ENCODE data around the gene OR5T1.

The OR5T1 gene

DNA sequence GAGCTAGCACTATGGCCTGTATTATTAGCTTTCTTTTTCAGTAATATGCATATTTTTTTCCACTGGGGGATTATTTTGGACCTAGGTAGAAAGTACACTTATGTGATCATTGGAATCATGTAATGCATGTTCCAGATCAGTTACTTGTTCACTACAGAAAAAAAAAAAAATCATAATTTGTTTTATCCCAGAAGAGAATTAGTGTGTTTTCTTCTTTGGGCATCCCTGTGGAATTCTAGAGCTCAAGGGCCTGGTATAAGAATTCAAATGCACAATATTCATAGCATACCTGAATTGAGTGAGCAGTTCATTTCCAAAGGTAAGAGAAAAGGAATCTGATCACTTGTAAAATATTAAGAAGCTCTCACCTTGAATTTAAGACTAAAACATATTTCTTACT lies at the start of gene OR5T1:
TSS of gene OR5T1 (plus strand) at position 301 of the 400 bp plus-strand sequence. CDS start 1,485 bp downstream, outside the sequence.
- no peak for DNase-seq

DNA sequence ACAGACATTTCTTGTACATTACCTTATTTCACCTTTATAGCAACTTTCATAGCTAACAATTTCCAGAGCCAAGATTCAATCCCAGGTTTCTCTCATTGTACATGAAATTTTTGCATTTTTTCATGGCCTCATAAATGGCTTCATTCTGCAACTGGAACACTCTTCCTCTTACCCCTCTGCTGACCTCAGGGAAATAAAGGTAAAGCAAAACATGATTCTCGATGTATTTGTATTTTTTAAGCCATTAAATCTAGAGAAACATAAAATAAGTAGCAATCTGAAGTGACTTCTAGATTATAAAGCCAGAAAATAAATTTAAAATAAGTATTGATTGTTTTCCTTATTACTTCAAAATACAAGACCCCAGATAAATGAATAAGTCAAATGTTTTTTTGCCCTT lies 39.8 kb upstream of the OR5T1 start, which contains the start of gene OR5T2:
TSS of gene OR5T2 (minus strand) at position 101 of the 400 bp plus-strand sequence. CDS start 1,193 bp downstream, outside the sequence.
- no peak for DNase-seq

DNA sequence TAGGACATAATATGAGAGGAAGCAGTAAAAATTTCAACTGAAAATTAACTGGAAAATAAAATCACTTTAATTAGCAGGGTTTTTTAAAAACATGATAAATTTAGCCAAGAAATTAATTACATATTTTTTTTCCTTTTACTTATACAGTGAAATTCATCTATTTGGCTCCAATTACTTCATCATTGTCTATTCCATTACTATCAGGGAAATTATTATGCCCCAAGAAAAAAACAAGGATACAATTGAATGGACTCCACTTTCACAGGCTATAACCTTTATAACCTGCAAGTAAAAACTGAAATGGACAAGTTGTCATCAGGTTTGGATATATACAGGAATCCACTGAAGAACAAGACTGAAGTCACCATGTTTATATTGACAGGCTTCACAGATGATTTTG lies 22.0 kb upstream of the OR5T1 start, which contains the start of gene OR5T3:
TSS of gene OR5T3 (plus strand) at position 301 of the 400 bp plus-strand sequence. CDS start at position 301, 0 bp downstream.
- no peak for DNase-seq

DNA sequence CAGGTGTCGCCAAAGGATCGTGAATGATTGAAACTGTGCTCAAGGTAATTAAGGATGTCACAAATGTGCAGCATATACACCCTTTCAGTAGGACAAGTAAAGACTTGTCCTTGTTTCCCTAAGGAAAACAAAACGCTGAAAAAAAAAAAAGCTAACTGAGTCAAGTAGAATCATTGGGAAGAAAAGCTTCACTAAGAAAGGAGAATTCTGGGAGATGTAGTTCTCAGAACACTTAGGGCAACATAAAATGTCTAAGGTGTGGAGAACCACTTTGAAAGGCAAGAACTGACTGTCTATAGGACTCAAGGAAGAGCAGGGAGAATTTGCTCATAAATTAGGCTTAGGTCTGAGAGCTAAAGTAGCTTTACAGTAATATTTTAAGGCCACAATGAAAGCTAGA lies 2.9 kb upstream of the OR5T1 start:
- DNase-seq = no peak

DNA sequence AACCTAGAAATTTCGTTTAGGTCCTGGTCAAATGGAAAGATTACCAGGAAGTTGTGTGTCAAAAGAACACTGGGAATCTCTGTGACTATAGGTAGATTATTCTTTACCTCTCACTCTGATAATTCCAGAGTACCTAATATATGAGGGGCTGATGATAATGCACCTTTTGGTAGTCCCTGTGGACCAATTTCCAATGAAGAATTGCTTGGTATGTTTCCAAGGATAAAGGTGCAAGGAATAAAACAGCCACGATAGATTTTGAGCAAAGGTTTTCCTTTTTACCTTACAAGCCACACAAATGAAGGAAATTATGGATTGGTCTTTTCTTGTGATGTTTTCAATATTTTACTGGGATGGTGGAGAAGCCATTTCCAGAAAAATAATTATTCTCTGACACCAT lies 18.2 kb downstream of the OR5T1 start, which contains the start of gene OR8H1:
TSS of gene OR8H1 (minus strand) at position 101 of the 400 bp plus-strand sequence. CDS start 1,192 bp downstream, outside the sequence.
- DNase-seq = no peak

DNA sequence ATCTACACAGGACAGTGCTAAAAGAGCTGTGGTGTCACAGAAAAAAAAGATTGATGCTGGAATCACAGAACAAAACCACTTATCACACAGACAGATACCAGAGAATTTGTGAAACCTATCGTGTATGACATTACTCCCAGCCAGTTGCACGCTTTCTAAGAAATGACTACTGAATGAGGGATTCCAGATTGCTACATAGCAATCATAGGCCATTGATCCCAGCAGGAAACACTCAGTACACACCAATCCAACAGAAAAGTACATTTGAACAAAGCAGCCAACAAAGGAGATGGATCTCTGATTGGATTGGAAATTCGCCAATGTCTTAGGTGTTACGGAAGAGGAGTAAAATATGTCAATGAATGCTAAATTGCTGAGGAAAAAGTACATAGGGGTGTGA lies 22.9 kb downstream of the OR5T1 start:
- DNase-seq = no peak

DNA sequence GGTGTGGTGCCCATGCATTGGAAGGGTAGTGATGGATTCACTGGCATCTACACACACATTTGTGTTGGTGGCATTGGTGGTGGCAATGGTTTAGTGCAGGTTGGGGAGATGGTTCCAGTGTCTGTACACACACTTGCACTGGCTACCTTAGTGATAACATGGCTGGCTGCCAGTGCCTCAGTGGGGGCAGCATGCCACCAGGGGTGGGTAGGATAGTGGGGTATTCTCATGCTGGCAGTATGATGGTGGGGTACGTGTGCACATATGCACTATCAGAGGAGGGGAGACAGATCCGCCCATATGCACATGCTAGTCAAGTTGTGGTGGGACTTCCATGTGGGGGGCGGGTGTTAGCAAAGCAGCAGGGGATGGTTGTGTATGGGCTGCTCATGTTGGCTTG lies 33.9 kb downstream of the OR5T1 start:
- no peak for DNase-seq

DNA sequence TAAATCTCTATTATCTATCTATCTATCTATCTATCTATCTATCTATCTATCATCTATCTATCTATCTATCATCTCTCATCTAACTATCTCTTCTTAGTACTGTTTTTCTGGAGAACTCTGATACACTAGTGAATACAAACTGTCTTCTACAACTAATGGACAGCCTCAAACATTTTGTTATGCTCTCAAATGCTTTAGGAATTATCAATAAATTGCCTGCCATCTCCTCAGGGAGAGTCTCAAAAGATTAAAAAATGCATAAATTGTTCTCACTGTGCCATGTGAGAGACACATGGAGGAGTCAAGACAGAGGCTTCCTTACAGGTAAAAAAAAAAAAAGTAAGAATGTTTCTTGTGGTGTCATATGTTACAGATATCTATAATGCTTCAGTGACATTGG lies 40.9 kb downstream of the OR5T1 start, which contains the start of gene OR8K3:
TSS of gene OR8K3 (plus strand) at position 301 of the 400 bp plus-strand sequence. CDS start 3,163 bp downstream, outside the sequence.
- no peak for DNase-seq

Data from NCI-H1694 treated with DMSO at 0.1 percent for 48 hours (cell line).